ENCODE measurements around the gene SNRNP48.

DNA sequence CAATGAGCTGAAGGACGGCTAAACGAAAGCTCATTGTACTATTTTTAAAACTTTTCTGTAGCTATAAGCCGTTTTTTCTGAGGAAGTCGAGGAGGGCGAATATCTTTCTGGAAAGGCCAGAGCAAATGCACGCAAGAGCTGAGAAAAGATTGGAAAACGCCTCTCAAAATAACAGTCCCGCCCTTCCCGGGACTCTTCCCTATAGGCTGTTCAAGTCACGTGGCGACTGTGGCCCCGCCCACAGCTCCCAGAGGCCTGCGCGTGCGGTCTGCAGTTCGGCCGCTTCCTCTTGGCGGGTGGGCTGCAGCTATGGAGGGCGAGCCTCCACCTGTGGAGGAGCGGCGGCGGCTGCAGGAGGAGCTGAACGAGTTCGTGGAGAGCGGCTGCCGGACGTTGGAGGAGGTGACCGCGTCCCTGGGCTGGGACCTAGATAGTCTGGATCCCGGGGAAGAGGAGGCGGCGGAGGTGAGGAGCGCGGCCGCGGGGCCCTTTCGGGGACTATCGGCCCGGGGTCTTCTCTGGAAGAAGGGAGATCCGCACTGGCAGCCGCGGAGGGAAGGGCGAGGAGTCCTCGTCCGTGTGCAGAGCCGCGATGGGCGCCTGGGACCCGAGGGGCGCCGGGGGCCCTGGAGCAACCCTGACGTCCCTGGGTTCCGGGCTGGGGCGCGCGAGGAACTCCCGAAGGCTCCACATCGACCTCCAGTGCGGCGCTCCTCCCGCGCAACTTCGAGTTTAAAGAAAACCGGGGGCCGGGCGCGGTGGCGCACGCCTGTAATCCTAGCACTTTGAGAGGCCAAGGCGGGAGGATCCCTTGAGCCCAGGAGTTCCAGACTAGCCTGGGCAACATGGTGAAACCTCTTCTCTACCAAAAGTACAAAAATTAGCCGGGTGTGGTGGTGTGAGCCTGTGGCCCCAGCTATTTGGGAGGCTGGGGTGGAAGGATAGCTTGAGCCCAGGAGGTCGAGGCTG is at the start of gene SNRNP48:
- TF ChIP-seq CTCF (IDR thresholded peaks at IDR 0.05): no peak
- TF ChIP-seq POLR2A (IDR thresholded peaks at IDR 0.05): peak in 1 of 2 donors; percentile 50
- TF ChIP-seq POLR2AphosphoS5 (IDR thresholded peaks at IDR 0.05; ENCODE audit: insufficient read depth in 1 of 2, low read depth in 1 of 2): peak; percentile 92 to 95

Data from vagina (tissue), 2 donors.